Epithelial cell of proximal tubule (primary cell): ENCODE results near the gene OR10A4. TPM values are rescaled to one million over a fixed set of nuclear protein-coding genes. Genes with fewer than 3 reads are reported as not detected.

Source experiments
- DNase-seq: peaks from one replicate; pipeline ENCODE4 v3.0.0-alpha.2; 2011; ENCODE audit warnings: low read depth
- H3K4me3 ChIP-seq: 2 replicates; pipeline ENCODE4 v1.5.1; 2011; ENCODE audit warnings: low read depth, mild to moderate bottlenecking, low read length
- total RNA-seq: library from RNA; depleted of rRNA; stranded (reverse); fragments of >200 nt; gene quantifications from 2 replicates; pipeline ENCODE4 v1.2.3, GENCODE V29; 2015
- TF ChIP-seq, protein P1 (sequence below): conservative IDR thresholded peaks from 2 replicates; pipeline ENCODE4 v1.5.1; 2012; ENCODE audit warnings: low read depth, mild to moderate bottlenecking, low read length

OR10A4 gene, protein sequence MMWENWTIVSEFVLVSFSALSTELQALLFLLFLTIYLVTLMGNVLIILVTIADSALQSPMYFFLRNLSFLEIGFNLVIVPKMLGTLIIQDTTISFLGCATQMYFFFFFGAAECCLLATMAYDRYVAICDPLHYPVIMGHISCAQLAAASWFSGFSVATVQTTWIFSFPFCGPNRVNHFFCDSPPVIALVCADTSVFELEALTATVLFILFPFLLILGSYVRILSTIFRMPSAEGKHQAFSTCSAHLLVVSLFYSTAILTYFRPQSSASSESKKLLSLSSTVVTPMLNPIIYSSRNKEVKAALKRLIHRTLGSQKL
- total RNA-seq, result not detected in 2 replicates

GRCh38 chr11:6876325-6876724, at the start of gene OR10A4:
Gene OR10A4, plus strand, starts transcription at chr11:6876625. Its CDS starts 23 bp downstream, at chr11:6876648.
- H3K4me3 ChIP-seq, result no peak within 1 kb of the TSS
- TF ChIP-seq, protein P1, sequence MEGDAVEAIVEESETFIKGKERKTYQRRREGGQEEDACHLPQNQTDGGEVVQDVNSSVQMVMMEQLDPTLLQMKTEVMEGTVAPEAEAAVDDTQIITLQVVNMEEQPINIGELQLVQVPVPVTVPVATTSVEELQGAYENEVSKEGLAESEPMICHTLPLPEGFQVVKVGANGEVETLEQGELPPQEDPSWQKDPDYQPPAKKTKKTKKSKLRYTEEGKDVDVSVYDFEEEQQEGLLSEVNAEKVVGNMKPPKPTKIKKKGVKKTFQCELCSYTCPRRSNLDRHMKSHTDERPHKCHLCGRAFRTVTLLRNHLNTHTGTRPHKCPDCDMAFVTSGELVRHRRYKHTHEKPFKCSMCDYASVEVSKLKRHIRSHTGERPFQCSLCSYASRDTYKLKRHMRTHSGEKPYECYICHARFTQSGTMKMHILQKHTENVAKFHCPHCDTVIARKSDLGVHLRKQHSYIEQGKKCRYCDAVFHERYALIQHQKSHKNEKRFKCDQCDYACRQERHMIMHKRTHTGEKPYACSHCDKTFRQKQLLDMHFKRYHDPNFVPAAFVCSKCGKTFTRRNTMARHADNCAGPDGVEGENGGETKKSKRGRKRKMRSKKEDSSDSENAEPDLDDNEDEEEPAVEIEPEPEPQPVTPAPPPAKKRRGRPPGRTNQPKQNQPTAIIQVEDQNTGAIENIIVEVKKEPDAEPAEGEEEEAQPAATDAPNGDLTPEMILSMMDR, result no peak
- DNase-seq, result no peak

- TF ChIP-seq, protein P1, result no peak
- H3K4me3 ChIP-seq, result no peak overlapping the region
- no peak for DNase-seq
Measured at GRCh38 chr11:6828103-6828502, 48.3 kb upstream of the OR10A4 start.

DNA sequence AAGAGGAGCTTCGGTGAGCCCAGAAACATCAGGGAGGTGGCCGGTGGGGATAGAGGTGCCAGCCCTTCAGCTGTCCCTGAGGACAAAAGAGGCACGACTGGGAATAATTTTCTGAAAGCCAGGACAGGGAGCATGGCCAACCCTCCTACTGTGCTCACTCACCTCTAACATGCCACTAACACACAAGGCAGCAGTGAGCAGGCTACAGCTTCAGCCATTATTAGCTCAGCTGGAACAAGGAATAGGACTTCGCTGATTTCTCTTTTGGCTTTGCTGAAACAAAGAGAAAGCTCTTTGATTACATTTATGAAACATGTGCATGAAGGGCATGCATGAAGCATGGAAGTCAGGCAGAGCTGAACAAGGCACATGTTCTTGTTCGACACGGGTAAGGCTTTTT, 43.1 kb upstream of the OR10A4 start:
- DNase-seq, result no peak
- TF ChIP-seq, protein P1, result no peak
- H3K4me3 ChIP-seq, result no peak overlapping the region

GRCh38 chr11:6834021-6834420, 42.4 kb upstream of the OR10A4 start:
- no peak overlapping the region for H3K4me3 ChIP-seq
- TF ChIP-seq, protein P1, result no peak
- DNase-seq, result no peak

GRCh38 chr11:6841694-6842093, 34.7 kb upstream of the OR10A4 start:
- DNase-seq, result no peak
- TF ChIP-seq, protein P1, result no peak
- H3K4me3 ChIP-seq, result no peak overlapping the region

- TF ChIP-seq, protein P1, result no peak
- DNase-seq, result no peak
- H3K4me3 ChIP-seq, result no peak overlapping the region
Measured at GRCh38 chr11:6843670-6844069, 32.8 kb upstream of the OR10A4 start.

DNA sequence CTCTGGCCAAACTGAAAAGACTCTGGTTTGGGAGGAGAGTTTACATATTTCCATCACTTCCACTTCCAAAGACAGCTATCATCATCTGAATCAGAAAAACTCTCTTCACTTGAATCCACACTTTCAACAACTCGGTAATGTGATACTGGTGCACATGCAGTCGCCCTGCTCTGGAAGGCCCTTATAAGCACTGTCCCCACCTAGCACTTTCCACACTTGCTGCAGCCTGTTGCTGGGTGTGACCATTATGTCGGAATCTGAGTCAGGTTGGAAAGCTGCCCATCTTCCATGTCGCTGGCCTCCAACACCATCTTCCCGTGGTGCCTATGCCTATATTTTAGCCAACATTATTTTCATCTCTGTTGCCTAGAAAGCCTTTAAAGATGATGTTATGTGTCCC, 32.1 kb upstream of the OR10A4 start:
- TF ChIP-seq, protein P1, result no peak
- DNase-seq, result no peak
- H3K4me3 ChIP-seq, result no peak overlapping the region
